Thyroid gland (tissue), 4 donors: ENCODE data around the gene ARHGAP45. TPM values are rescaled to one million over a fixed set of nuclear protein-coding genes. Genes with fewer than 3 reads are reported as not detected.
"Not testable (repeated sequence)": the region's sequence is repeated elsewhere in the genome, so short reads cannot be mapped to it uniquely, and the experiment has no call there.

Source experiments
- DNase-seq, 2 donors: peaks; one replicate each; pipeline ENCODE4 v3.0.0-alpha.2; 2019
- H3K27ac ChIP-seq, 3 donors: fragments of 200-600 bp; sonication (generic); 1 replicate in 2 of 3; 2 replicates in 1 of 3; pipeline ENCODE4 v1.5.1; 2016 to 2019; ENCODE audit warnings: mild to moderate bottlenecking in 1 of 3, moderate library complexity in 1 of 3
- H3K27me3 ChIP-seq: fragments of 200-600 bp; sonication (generic); one replicate; pipeline ENCODE4 v1.5.1; 2019
- H3K36me3 ChIP-seq, 2 donors: fragments of 200-600 bp; sonication (generic); one replicate each; pipeline ENCODE4 v1.5.1; 2016 to 2019
- H3K4me1 ChIP-seq, 2 donors: fragments of 200-600 bp; sonication (generic); one replicate each; pipeline ENCODE4 v1.5.1; 2017 to 2019
- H3K4me3 ChIP-seq, 3 donors: fragments of 200-600 bp; sonication (generic); replicated peaks in 1 of 3; 1 replicate in 2 of 3; 2 replicates in 1 of 3; pipeline ENCODE4 v1.5.1; 2016; ENCODE audit warnings: mild to moderate bottlenecking in 1 of 3
- H3K9me3 ChIP-seq: fragments of 200-600 bp; sonication (generic); one replicate; pipeline ENCODE4 v1.5.1; 2017
- POLR2A ChIP-seq, 2 donors: fragments of 450-650 bp; IDR thresholded peaks; one replicate each; pipeline ENCODE4 v1.6.1; 2017; ENCODE audit warnings: antibody characterized with exemption in 2 of 2, mild to moderate bottlenecking in 2 of 2, moderate library complexity in 1 of 2
- WGBS, 2 donors: methylation state at CpG; one replicate each; pipeline ENCODE4 v1.1.5; 2017; 5-methylcytosine and 5-hydroxymethylcytosine counted together
- intact Hi-C: fragments of 100-400 bp; cut with DNase I; formaldehyde crosslinking; loops from one replicate; pipeline ENCODE4 v1.15.1; 2023
- total RNA-seq, 4 donors: library from RNA; depleted of rRNA; stranded (reverse); fragments of >200 nt; gene quantifications; one replicate each; pipeline ENCODE4 v1.2.3, GENCODE V29; 2016
- TF ChIP-seq, protein P1 (sequence below), 6 experiments: fragments of 200-600 bp in 3 of 6; fragments of 450-650 bp in 3 of 6; sonication (generic) in 3 of 6; IDR thresholded peaks; one replicate each; pipeline ENCODE4 v1.5.1; 2016 to 2019; ENCODE audit warnings: antibody characterized with exemption in 6 of 6, mild to moderate bottlenecking in 2 of 6, inconsistent platforms in 1 of 6, moderate library complexity in 1 of 6

Gene ARHGAP45
- total RNA-seq, 4 donors from 2014 or later: 11.5 to 19.8 (median 14.4) TPM

- H3K4me1 ChIP-seq: peaks cover 5 to 18% of the 10 kb centered on the region in 2 donors
- intact Hi-C loops: no loop called here
- no peak overlapping the region for H3K4me3 ChIP-seq
- H3K27ac ChIP-seq: no peak overlapping the region
- H3K27me3 ChIP-seq: no peaks in the 10 kb centered on the region
- no peak for DNase-seq
- no peaks in the 10 kb centered on the region for H3K9me3 ChIP-seq
- 96 to 98% methylated on average over 16 to 17 of the region's 17 CpGs for WGBS, 2 donors
- H3K36me3 ChIP-seq: peaks cover 23 to 30% of the 10 kb centered on the region in 2 donors
- no peak for TF ChIP-seq POLR2A (IDR thresholded peaks at IDR 0.05)
- TF ChIP-seq, protein P1, sequence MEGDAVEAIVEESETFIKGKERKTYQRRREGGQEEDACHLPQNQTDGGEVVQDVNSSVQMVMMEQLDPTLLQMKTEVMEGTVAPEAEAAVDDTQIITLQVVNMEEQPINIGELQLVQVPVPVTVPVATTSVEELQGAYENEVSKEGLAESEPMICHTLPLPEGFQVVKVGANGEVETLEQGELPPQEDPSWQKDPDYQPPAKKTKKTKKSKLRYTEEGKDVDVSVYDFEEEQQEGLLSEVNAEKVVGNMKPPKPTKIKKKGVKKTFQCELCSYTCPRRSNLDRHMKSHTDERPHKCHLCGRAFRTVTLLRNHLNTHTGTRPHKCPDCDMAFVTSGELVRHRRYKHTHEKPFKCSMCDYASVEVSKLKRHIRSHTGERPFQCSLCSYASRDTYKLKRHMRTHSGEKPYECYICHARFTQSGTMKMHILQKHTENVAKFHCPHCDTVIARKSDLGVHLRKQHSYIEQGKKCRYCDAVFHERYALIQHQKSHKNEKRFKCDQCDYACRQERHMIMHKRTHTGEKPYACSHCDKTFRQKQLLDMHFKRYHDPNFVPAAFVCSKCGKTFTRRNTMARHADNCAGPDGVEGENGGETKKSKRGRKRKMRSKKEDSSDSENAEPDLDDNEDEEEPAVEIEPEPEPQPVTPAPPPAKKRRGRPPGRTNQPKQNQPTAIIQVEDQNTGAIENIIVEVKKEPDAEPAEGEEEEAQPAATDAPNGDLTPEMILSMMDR (IDR thresholded peaks at IDR 0.05): no peak
Observed at GRCh38 chr19:1128106-1128505, 61.1 kb downstream of the ARHGAP45 start.

GRCh38 chr19:1129084-1129483, 62.1 kb downstream of the ARHGAP45 start:
- H3K4me3 ChIP-seq, intact Hi-C loops, H3K9me3 ChIP-seq, H3K27ac ChIP-seq, DNase-seq, H3K27me3 ChIP-seq: not testable (repeated sequence)
- WGBS, 2 donors: 92 to 98% methylated on average over 6 to 7 of the region's 7 CpGs
- Histone ChIP-seq H3K36me3 (peaks cover 16 to 20% of the 10 kb centered on the region in 2 donors), H3K4me1 (peaks cover 5 to 28% of the 10 kb centered on the region in 2 donors)

GRCh38 chr19:1129535-1129934, 62.6 kb downstream of the ARHGAP45 start:
- intact Hi-C loops: no loop called here
- Histone ChIP-seq H3K27ac (no peak overlapping the region), H3K36me3 (peaks cover 16% of the 10 kb centered on the region in 2 donors), H3K4me1 (peaks cover 5 to 33% of the 10 kb centered on the region in 2 donors), H3K9me3 (no peaks in the 10 kb centered on the region), H3K27me3 (no peaks in the 10 kb centered on the region), H3K4me3 (no peak overlapping the region)
- WGBS, 2 donors: 96 to 100% methylated on average over 1 to 5 of the region's 18 CpGs
- no peak for DNase-seq
- TF ChIP-seq, protein P1 (IDR thresholded peaks at IDR 0.05): no peak
- no peak for TF ChIP-seq POLR2A (IDR thresholded peaks at IDR 0.05)

GRCh38 chr19:1130771-1131717, 64.1 kb downstream of the ARHGAP45 start:
- Histone ChIP-seq H3K9me3 (no peaks in the 10 kb centered on the region), H3K4me3 (peak overlapping the region in 2 of 3 donors; percentile 10 to 42), H3K27me3 (no peaks in the 10 kb centered on the region), H3K4me1 (peaks cover 16 to 48% of the 10 kb centered on the region in 2 donors), H3K36me3 (peaks cover 10 to 15% of the 10 kb centered on the region in 2 donors), H3K27ac (peak overlapping the region; percentile 66 to 82 (median 79))
- TF ChIP-seq, protein P1 (IDR thresholded peaks at IDR 0.05): no peak
- TF ChIP-seq POLR2A (IDR thresholded peaks at IDR 0.05): no peak
- intact Hi-C loops: no loop called here
- DNase-seq: no peak
- WGBS, 2 donors: 76 to 82% methylated on average over 6 to 9 of the region's 22 CpGs

DNA sequence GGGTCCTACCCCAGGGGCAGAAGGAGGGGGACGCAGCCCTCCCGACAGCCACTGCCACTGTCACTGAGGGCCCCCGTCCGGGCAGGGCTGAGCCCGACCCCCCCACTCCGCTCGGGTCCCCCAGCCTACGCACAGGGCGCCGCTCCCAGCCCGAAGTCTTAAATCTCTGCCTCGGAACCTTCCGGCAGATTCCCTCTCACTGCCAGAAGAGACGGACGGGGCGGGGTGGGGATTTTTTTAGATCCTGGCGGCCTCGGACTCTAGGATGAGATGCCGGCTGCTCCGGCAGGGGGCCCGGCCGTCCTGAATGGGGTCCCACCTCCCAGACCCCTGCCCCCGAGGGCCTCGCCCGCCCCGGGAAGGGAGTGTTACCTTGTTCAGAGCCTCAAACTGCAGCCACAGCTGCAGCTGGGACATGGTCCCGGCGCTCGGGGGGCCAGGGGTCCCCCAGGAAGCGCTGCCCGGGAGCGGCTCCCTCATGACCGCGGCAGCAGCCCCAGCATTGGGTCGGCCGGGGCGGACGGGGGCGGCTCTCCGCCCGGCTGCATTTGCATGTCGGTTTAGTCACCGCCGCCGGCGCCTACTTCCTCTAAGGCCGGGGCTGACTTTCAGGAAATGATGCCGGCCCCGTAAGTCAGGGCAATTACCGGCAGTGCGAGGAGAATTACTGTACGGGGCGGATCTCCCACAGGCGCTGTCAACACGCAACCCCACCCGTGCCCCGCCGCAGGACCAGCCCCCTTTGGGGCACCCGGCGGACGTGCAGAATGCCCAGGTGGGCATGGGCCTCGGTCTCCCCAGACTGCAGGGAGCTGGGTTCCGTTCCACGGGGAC, 65.0 kb downstream of the ARHGAP45 start:
- Histone ChIP-seq H3K4me3 (peak overlapping the region in 2 of 3 donors; percentile 13 to 42), H3K9me3 (no peaks in the 10 kb centered on the region), H3K36me3 (peaks cover 8% of the 10 kb centered on the region in 2 donors), H3K27me3 (no peaks in the 10 kb centered on the region), H3K27ac (peak overlapping the region; percentile 66 to 82 (median 79)), H3K4me1 (peaks cover 19 to 57% of the 10 kb centered on the region in 2 donors)
- 50 to 61% methylated on average over 16 to 31 of the region's 64 CpGs for WGBS, 2 donors
- peak; percentile 58 to 65 for DNase-seq
- TF ChIP-seq POLR2A (IDR thresholded peaks at IDR 0.05): no peak
- TF ChIP-seq, protein P1 (IDR thresholded peaks at IDR 0.05): no peak
- intact Hi-C loops: no loop called here
